Measurements from ENCODE around the gene CRK.

DNA sequence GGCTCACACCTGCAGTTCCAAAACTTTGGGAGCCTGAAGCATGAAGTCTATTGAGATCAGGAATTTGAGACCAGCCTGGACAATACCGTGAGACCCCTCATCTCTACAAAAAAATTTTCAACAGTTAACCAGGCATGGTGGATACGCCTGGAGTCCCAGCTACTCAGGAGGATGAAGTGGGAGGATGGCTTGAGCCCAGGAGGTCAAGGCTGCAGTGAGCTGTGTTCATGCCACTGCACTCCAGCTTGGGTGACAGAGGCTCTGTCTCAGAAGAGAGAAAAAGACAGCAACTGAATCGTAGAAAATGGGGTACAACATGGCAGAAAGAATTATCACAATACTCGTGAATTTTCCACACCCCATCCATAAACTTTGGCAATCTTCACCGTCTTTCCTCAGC, 3.2 kb downstream of the CRK start:
- TF ChIP-seq, protein P1, sequence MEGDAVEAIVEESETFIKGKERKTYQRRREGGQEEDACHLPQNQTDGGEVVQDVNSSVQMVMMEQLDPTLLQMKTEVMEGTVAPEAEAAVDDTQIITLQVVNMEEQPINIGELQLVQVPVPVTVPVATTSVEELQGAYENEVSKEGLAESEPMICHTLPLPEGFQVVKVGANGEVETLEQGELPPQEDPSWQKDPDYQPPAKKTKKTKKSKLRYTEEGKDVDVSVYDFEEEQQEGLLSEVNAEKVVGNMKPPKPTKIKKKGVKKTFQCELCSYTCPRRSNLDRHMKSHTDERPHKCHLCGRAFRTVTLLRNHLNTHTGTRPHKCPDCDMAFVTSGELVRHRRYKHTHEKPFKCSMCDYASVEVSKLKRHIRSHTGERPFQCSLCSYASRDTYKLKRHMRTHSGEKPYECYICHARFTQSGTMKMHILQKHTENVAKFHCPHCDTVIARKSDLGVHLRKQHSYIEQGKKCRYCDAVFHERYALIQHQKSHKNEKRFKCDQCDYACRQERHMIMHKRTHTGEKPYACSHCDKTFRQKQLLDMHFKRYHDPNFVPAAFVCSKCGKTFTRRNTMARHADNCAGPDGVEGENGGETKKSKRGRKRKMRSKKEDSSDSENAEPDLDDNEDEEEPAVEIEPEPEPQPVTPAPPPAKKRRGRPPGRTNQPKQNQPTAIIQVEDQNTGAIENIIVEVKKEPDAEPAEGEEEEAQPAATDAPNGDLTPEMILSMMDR (IDR thresholded peaks at IDR 0.05; ENCODE audit: insufficient read depth, low read depth, low read length): no peak
- no peak for TF ChIP-seq EZH2 (IDR thresholded peaks at IDR 0.05; ENCODE audit: insufficient read depth, low read length)

All from astrocyte (in vitro differentiated cells and primary cell).